Heart left ventricle (tissue), 16 donors: Measurements from ENCODE around the gene PKM. TPM values are rescaled to one million over a fixed set of nuclear protein-coding genes. Genes with fewer than 3 reads are reported as not detected.

Source experiments
- ATAC-seq, 4 donors: fragments of 200-7000 bp; cut with Tn5 transposase; one replicate each; pipeline ENCODE4 v1.9.1; 2020 to 2022; ENCODE audit warnings: moderate library complexity in 4 of 4, mild to moderate bottlenecking in 3 of 4, moderate number of reproducible peaks in 1 of 4
- DNase-seq, 5 donors: peaks; one replicate each; pipeline ENCODE4 v3.0.0-alpha.2; 2020
- H3K27ac ChIP-seq, 12 donors: fragments of 200-600 bp; sonication (generic) in 4 of 12; one replicate each; pipeline versions ENCODE4 v1.5.0 to v1.8.0; 2016 to 2022; ENCODE audit warnings: mild to moderate bottlenecking in 2 of 12
- H3K27me3 ChIP-seq, 9 donors: fragments of 200-600 bp; sonication (generic) in 2 of 9; one replicate each; pipeline versions ENCODE4 v1.5.1 to v1.8.0; 2016 to 2022; ENCODE audit warnings: mild to moderate bottlenecking in 3 of 9
- H3K36me3 ChIP-seq, 9 donors: fragments of 200-600 bp; sonication (generic) in 2 of 9; one replicate each; pipeline versions ENCODE4 v1.5.0 to v1.8.0; 2018 to 2022; ENCODE audit warnings: mild to moderate bottlenecking in 2 of 9
- H3K4me1 ChIP-seq, 12 donors: fragments of 200-600 bp; sonication (generic) in 4 of 12; one replicate each; pipeline versions ENCODE4 v1.5.0 to v1.8.0; 2016 to 2022; ENCODE audit warnings: mild to moderate bottlenecking in 3 of 12
- H3K4me3 ChIP-seq, 12 donors: fragments of 200-600 bp; sonication (generic) in 4 of 12; one replicate each; pipeline versions ENCODE4 v1.5.0 to v1.8.0; 2017 to 2022; ENCODE audit warnings: mild to moderate bottlenecking in 9 of 12, moderate library complexity in 4 of 12
- H3K9me3 ChIP-seq, 12 donors: fragments of 200-600 bp; sonication (generic) in 4 of 12; one replicate each; pipeline versions ENCODE4 v1.5.0 to v1.8.0; 2016 to 2022; ENCODE audit warnings: mild to moderate bottlenecking in 1 of 12
- POLR2A ChIP-seq, 2 donors: fragments of 450-650 bp; IDR thresholded peaks; one replicate each; pipeline ENCODE4 v1.6.1; 2017; ENCODE audit warnings: antibody characterized with exemption in 2 of 2, mild to moderate bottlenecking in 2 of 2, moderate library complexity in 2 of 2
- WGBS, 4 donors: extraction: QIAGEN DNeasy Blood & Tissue Kit in 2 of 4; methylation state at CpG; one replicate each; pipeline versions ENCODE4 v1.1.5 to v1.1.7; 2013 to 2018; 5-methylcytosine and 5-hydroxymethylcytosine counted together
- intact Hi-C, 10 donors: fragments of 100-400 bp; cut with DNase I; formaldehyde crosslinking; loops; one replicate each; pipeline versions ENCODE4 v1.11.1 to v1.14.2; 2022
- polyA plus RNA-seq, 2 donors: library from polyadenylated mRNA; stranded (reverse); fragments of 200-250 nt; gene quantifications; one replicate each; pipeline ENCODE4 v1.2.3, GENCODE V29; 2013
- total RNA-seq, 9 donors: library from RNA; depleted of rRNA in 2 of 9; stranded (reverse); fragments of >200 nt in 2 of 9; fragmentation: NEBNext Ultra II Directional in 3 of 9; extraction: Animal tissue kit (Norgen Biotek cat#: 25700) in 3 of 9; gene quantifications; one replicate each; pipeline versions ENCODE4 v1.1.0 to v1.2.4, GENCODE V29; 2016 to 2023
- TF ChIP-seq, protein P1 (sequence below), 12 donors: fragments of 200-600 bp; sonication (generic) in 4 of 12; IDR thresholded peaks; one replicate each; pipeline versions ENCODE4 v1.5.0 to v1.8.0; 2018 to 2022; ENCODE audit warnings: antibody characterized with exemption in 12 of 12, mild to moderate bottlenecking in 5 of 12
- donor health status: ischemic (EF 13 %, LVEDD 7.1; RV severe dilation, severe dysfunction).
- donor health status: healthy with polysubstance abuse.
- donor health status: DM: no; HTN: yes; CAD: no.
- donor health status: DM: no; HTN: no; CAD: no.
- donor health status: ischemic (EF 25% LVEDD 6.9; RV normal size, moderate dysfunction).
- donor health status: ischemic (EF 25% LVEDD 5.7; RV mildly dilated, moderate dysfunction).
- donor health status: healthy.
- donor health status: DM: yes; HTN: yes; CAD: no.
- donor health status: ischemic (EF 35%, LVEDD 5.7; RV mildly dilated, moderate dysfunction).
- donor health status: nonischemic (EF 11% LVEDD 7.7; RV severe dilation, severe dysfunction).
- donor health status: DM: yes; HTN: yes; CAD: no.
- donor health status: PGD.
- donor health status: ischemic (EF 29% LVEDD 5.4; RV normal size, mild dysfunction).
- donor health status: nonischemic (EF 23%, LVEDD 6.1; RV moderate dilation, normal function).

PKM gene
- total and polyA plus RNA-seq, 11 donors: 602 to 1,279 (median 921) TPM

DNA sequence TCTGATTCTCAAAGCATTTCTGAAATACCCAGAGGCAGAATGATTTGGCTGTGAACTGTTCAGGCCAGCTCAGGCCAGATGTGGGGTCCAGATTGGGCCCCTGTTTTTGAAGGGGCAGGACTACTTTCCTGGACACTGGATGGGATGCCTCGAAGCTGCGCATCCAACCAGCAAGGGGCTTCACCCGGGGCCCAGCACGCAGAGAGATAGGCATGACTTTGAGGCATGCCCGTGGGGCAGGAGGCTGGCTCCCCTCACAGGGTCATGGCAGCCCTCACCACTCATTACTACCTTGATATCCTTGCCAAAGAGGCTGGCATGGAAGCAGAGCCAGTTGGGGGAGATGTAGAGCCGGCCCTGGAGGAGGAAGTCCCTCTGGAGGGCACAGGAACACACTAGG is 63.5 kb downstream of the PKM start:
- intact Hi-C loops: no loop called here
- ATAC-seq: no peak
- Histone ChIP-seq H3K4me3 (no peak overlapping the region), H3K27me3 (no peaks in the 10 kb centered on the region), H3K4me1 (peaks cover 0 to 12% (median 0%) of the 10 kb centered on the region in 12 donors), H3K27ac (no peak overlapping the region), H3K9me3 (no peaks in the 10 kb centered on the region), H3K36me3 (no peaks in the 10 kb centered on the region)
- TF ChIP-seq POLR2A (IDR thresholded peaks at IDR 0.05): no peak
- TF ChIP-seq, protein P1, sequence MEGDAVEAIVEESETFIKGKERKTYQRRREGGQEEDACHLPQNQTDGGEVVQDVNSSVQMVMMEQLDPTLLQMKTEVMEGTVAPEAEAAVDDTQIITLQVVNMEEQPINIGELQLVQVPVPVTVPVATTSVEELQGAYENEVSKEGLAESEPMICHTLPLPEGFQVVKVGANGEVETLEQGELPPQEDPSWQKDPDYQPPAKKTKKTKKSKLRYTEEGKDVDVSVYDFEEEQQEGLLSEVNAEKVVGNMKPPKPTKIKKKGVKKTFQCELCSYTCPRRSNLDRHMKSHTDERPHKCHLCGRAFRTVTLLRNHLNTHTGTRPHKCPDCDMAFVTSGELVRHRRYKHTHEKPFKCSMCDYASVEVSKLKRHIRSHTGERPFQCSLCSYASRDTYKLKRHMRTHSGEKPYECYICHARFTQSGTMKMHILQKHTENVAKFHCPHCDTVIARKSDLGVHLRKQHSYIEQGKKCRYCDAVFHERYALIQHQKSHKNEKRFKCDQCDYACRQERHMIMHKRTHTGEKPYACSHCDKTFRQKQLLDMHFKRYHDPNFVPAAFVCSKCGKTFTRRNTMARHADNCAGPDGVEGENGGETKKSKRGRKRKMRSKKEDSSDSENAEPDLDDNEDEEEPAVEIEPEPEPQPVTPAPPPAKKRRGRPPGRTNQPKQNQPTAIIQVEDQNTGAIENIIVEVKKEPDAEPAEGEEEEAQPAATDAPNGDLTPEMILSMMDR (IDR thresholded peaks at IDR 0.05): no peak
- DNase-seq: no peak
- WGBS, 4 donors: 74 to 92% (median 83%) methylated on average over 6 of the region's 6 CpGs

DNA sequence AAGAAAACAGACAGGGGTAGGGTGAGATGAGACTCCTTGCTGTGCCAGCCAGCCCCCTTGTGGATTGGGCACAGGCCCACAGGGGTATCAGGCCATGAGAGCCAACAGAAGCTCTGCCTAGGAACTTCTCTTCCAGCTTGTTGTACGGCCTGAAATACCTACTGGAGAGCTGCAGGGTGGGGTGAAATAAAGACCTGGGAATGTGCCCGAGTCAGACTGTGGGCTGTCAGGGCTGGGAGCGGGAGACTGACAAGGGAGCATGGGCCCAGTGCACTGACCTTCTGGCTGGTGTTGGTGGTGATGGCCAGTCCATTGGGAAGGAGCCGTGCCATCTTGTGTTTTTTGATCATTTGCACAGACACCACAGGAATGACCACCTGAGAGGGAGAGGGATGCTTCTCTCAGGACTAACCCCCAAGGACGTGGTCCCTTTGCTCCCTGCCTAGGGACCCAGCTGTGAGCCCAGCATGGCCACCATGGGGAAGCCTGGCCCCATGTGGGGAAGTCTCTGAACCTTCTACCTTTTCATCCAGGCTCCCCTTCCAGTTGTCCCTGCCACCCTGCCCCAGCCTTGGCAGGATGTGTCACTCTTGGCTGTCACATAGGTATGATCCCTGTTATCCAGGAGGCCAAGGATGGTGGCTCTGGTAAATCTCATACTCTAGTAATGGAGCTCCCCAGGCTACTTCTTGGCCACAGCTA is 64.1 kb downstream of the PKM start:
- ATAC-seq (no peak), DNase-seq (no peak)
- Histone ChIP-seq H3K36me3 (no peaks in the 10 kb centered on the region), H3K4me3 (no peak overlapping the region), H3K27ac (no peak overlapping the region), H3K27me3 (no peaks in the 10 kb centered on the region), H3K9me3 (no peaks in the 10 kb centered on the region), H3K4me1 (peaks cover 0 to 12% (median 0%) of the 10 kb centered on the region in 12 donors)
- TF ChIP-seq, protein P1 (IDR thresholded peaks at IDR 0.05): no peak
- no peak for TF ChIP-seq POLR2A (IDR thresholded peaks at IDR 0.05)
- 91 to 97% (median 93%) methylated on average over 5 of the region's 5 CpGs for whole genome bisulfite sequencing, 4 donors
- intact Hi-C loops: no loop called here

DNA sequence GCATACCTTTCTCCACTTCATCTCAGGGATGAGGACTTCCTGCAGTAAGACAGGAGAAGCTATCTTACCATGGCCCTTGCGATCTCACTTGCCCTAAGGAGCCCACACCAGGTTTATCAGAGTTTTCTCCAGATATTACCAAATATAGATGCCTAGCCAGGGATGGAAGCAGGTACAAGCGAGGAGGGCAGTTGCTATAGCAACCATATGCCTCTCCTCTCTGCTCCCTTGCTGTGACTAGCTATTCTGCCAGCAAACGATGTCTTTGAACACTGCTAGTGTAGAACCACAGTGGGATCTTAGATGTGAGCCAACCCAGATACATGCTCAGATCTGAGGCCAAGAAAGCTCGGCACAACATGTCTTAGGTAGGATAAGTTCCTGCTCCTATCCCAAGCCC is 67.3 kb downstream of the PKM start:
- no peak overlapping the region for H3K4me3 ChIP-seq
- H3K4me1 ChIP-seq: peaks cover 0 to 9% (median 0%) of the 10 kb centered on the region in 12 donors
- no peak for DNase-seq

DNA sequence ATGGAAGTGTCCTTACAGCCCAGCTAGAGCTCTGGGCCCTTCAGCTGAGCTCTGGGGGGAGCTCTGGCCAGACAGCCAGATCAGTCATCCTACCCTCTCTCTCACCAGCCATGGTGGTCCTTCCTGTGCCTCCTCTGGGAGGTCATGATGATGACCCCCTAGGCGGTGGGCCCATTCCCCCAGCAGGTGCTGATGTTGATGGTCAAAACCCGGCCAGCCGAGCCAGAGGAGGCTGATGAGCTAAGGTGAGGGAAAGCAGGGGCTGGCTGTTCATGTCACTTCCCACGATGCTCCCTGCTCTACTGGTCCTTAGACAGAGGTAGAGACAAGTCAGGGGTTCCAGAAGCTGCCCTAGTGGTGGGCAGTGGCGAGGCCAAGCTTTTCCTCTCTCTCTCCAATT is 68.4 kb downstream of the PKM start:
- no peak for DNase-seq
- Histone ChIP-seq H3K4me3 (no peak overlapping the region), H3K36me3 (no peaks in the 10 kb centered on the region), H3K4me1 (no peaks in the 10 kb centered on the region), H3K9me3 (no peaks in the 10 kb centered on the region), H3K27ac (no peak overlapping the region), H3K27me3 (no peaks in the 10 kb centered on the region)
- WGBS, 4 donors: 89 to 99% (median 94%) methylated on average over 4 to 5 of the region's 5 CpGs
- intact Hi-C loops: no loop called here
- ATAC-seq: no peak
- no peak for TF ChIP-seq POLR2A (IDR thresholded peaks at IDR 0.05)
- TF ChIP-seq, protein P1 (IDR thresholded peaks at IDR 0.05): no peak

More for the DNA sequence above, 67.3 kb downstream of the PKM start:
- no peak for TF ChIP-seq POLR2A (IDR thresholded peaks at IDR 0.05)
- TF ChIP-seq, protein P1 (IDR thresholded peaks at IDR 0.05): no peak
- intact Hi-C loops: no loop called here
- WGBS, 4 donors: 78 to 85% (median 81%) methylated on average over 3 to 4 of the region's 4 CpGs
- no peak for ATAC-seq
- Histone ChIP-seq H3K36me3 (no peaks in the 10 kb centered on the region), H3K9me3 (no peaks in the 10 kb centered on the region), H3K27ac (no peak overlapping the region), H3K27me3 (no peaks in the 10 kb centered on the region)
